Measurements from ENCODE around the gene USP37. TPM values are rescaled to one million over a fixed set of nuclear protein-coding genes. Genes with fewer than 3 reads are reported as not detected.

The USP37 gene
- total and polyA plus RNA-seq, 2 of the 13 experiments (the other 11 are each of a cell fraction or from before 2014, with no cell fraction given) = 6.5 to 30.6 TPM

DNA sequence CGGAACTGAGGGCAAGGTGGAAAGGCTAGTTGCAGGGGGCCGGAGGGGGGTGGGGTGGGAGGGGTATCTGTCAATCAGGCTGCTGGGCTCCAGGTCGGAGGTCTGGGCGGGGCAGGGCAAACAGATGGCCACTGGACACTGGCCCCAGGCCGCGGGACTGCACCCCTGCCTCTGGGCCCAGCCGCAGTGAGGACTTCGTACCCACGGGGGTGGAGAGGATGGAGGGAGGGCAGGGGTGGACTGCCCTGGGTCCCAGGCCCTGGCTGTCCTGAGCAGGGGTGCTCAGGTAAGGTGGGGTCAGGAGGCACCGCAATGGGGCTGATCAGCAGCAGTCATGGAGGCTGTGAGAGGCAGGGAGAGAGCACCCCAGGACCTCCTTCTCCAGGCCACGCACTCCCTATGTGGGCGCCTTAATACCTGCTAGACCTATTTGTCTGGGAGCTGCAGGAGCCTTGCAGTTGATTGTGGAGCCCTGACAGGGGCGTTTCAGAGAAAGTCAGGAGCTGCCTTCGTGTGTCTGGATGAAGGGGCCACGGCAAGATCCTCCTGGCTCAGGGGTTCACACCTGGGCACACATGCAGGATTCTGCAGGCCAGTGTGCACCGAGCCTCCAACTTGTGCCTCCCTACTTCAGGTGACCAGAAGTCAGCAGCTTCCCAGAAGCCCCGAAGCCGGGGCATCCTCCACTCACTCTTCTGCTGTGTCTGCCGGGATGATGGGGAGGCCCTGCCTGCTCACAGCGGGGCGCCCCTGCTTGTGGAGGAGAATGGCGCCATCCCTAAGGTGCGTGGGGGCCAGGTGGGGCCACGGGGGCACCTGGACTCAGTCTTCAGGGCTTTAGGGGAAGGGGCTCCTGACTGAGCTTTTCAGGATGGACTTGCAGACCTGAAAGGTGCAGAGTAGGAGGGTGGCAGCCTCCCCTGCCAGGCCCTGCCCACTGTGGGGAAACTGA, 166.9 kb downstream of the USP37 start (continued):
- TF ChIP-seq, protein P1, sequence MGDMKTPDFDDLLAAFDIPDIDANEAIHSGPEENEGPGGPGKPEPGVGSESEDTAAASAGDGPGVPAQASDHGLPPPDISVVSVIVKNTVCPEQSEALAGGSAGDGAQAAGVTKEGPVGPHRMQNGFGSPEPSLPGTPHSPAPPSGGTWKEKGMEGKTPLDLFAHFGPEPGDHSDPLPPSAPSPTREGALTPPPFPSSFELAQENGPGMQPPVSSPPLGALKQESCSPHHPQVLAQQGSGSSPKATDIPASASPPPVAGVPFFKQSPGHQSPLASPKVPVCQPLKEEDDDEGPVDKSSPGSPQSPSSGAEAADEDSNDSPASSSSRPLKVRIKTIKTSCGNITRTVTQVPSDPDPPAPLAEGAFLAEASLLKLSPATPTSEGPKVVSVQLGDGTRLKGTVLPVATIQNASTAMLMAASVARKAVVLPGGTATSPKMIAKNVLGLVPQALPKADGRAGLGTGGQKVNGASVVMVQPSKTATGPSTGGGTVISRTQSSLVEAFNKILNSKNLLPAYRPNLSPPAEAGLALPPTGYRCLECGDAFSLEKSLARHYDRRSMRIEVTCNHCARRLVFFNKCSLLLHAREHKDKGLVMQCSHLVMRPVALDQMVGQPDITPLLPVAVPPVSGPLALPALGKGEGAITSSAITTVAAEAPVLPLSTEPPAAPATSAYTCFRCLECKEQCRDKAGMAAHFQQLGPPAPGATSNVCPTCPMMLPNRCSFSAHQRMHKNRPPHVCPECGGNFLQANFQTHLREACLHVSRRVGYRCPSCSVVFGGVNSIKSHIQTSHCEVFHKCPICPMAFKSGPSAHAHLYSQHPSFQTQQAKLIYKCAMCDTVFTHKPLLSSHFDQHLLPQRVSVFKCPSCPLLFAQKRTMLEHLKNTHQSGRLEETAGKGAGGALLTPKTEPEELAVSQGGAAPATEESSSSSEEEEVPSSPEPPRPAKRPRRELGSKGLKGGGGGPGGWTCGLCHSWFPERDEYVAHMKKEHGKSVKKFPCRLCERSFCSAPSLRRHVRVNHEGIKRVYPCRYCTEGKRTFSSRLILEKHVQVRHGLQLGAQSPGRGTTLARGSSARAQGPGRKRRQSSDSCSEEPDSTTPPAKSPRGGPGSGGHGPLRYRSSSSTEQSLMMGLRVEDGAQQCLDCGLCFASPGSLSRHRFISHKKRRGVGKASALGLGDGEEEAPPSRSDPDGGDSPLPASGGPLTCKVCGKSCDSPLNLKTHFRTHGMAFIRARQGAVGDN (CRISPR knock-in tag; IDR thresholded peaks at IDR 0.05) = peak; percentile 93
- no peak for TF ChIP-seq ZNF44 (CRISPR knock-in tag; IDR thresholded peaks at IDR 0.05)
- TF ChIP-seq GLI4 (CRISPR knock-in tag; IDR thresholded peaks at IDR 0.05; ENCODE audit: borderline replicate concordance) = no peak
- TF ChIP-seq ZNF598 (CRISPR knock-in tag; IDR thresholded peaks at IDR 0.05; ENCODE audit: borderline replicate concordance) = no peak
- no peak; the same call in 1 of the 2 replicates for TF ChIP-seq DR1 (CRISPR knock-in tag; IDR thresholded peaks at IDR 0.05)
- no peak for TF ChIP-seq ZNF589 (CRISPR knock-in tag; conservative IDR thresholded peaks at IDR 0.05)
- TF ChIP-seq ETV5 (CRISPR knock-in tag; IDR thresholded peaks at IDR 0.05; ENCODE audit: borderline replicate concordance) = peak; percentile 83; the same call in 1 of the 2 replicates
- TF ChIP-seq SRSF4 (IDR thresholded peaks at IDR 0.05; ENCODE audit: low read depth, low read length, poor library complexity, severe bottlenecking) = no peak
- TF ChIP-seq SUZ12 (IDR thresholded peaks at IDR 0.05; ENCODE audit: low read depth, low read length) = no peak
- no peak for TF ChIP-seq CREB1 (IDR thresholded peaks at IDR 0.05)
- no peak for TF ChIP-seq CREB1 (CRISPR knock-in tag; IDR thresholded peaks at IDR 0.05)
- TF ChIP-seq RXRB (CRISPR knock-in tag; IDR thresholded peaks at IDR 0.05; ENCODE audit: borderline replicate concordance) = peak; percentile 94
- no peak for TF ChIP-seq SOX6 (IDR thresholded peaks at IDR 0.05)
- peak; percentile 87 for TF ChIP-seq SOX6 (CRISPR knock-in tag; IDR thresholded peaks at IDR 0.05)
- TF ChIP-seq ZNF382 (CRISPR knock-in tag; IDR thresholded peaks at IDR 0.05; ENCODE audit: borderline replicate concordance) = no peak
- no peak; the same call in 1 of the 2 replicates for TF ChIP-seq ZNF83 (CRISPR knock-in tag; IDR thresholded peaks at IDR 0.05; ENCODE audit: borderline replicate concordance)
- TF ChIP-seq ETV6 (CRISPR knock-in tag; conservative IDR thresholded peaks at IDR 0.05) = no peak; the same call in 1 of the 2 replicates
- TF ChIP-seq BRD4 (CRISPR knock-in tag; IDR thresholded peaks at IDR 0.05) = 0 out of 2 replicates have a peak, but pooled peaks have one; percentile 13
- peak; percentile 90; the same call in 1 of the 2 replicates for TF ChIP-seq CBX5 (CRISPR knock-in tag; IDR thresholded peaks at IDR 0.05; ENCODE audit: borderline replicate concordance)
- TF ChIP-seq HIVEP1 (CRISPR knock-in tag; IDR thresholded peaks at IDR 0.05) = peak; percentile 48
- TF ChIP-seq ZNF331 (CRISPR knock-in tag; IDR thresholded peaks at IDR 0.05) = peak; percentile 91
- peak; percentile 84; the same call in 1 of the 2 replicates for TF ChIP-seq ERF (CRISPR knock-in tag; IDR thresholded peaks at IDR 0.05)

Measured in HepG2 (cell line).